Prostate gland (tissue), 2 donors: ENCODE results near the gene IER3IP1. TPM values are rescaled to one million over a fixed set of nuclear protein-coding genes. Genes with fewer than 3 reads are reported as not detected.

Experiments
- DNase-seq: peaks from one replicate; pipeline ENCODE4 v3.0.0-alpha.2; 2019; ENCODE audit warnings: low spot score
- H3K27ac ChIP-seq, 2 donors: fragments of 200-600 bp; sonication (generic); 2 replicates each; pipeline ENCODE4 v1.5.1; 2017 to 2019
- H3K27me3 ChIP-seq: fragments of 200-600 bp; sonication (generic); replicated peaks from 2 replicates; pipeline ENCODE4 v1.5.1; 2019; ENCODE audit not compliant: insufficient read depth
- H3K36me3 ChIP-seq, 2 donors: fragments of 200-600 bp; sonication (generic); 1 replicate in 1 of 2; 2 replicates in 1 of 2; pipeline versions ENCODE4 v1.5.1 to v1.8.1; 2017 to 2019
- H3K4me1 ChIP-seq: fragments of 200-600 bp; sonication (generic); replicated peaks from 2 replicates; pipeline ENCODE4 v1.5.1; 2019
- H3K4me3 ChIP-seq, 2 donors: fragments of 200-600 bp; sonication (generic); 2 replicates each; pipeline ENCODE4 v1.5.1; 2017 to 2019
- H3K9me3 ChIP-seq: fragments of 200-600 bp; sonication (generic); 2 replicates; pipeline ENCODE4 v1.5.1; 2017
- CTCF ChIP-seq, 4 experiments: fragments of 200-600 bp in 2 of 4; fragments of 450-650 bp in 2 of 4; sonication (generic) in 2 of 4; IDR thresholded peaks; 1 replicate in 3 of 4; 2 replicates in 1 of 4; pipeline ENCODE4 v1.5.1; 2016 to 2019; ENCODE audit warnings: antibody characterized with exemption in 4 of 4, mild to moderate bottlenecking in 2 of 4, moderate library complexity in 2 of 4
- POLR2A ChIP-seq: fragments of 450-650 bp; IDR thresholded peaks from one replicate; pipeline ENCODE4 v1.6.1; 2016; ENCODE audit warnings: antibody characterized with exemption, mild to moderate bottlenecking
- POLR2AphosphoS5 ChIP-seq: sonication (generic); formaldehyde crosslinking; IDR thresholded peaks from one replicate; pipeline ENCODE4 v1.6.1; 2017; ENCODE audit warnings: antibody characterized with exemption
- WGBS: methylation state at CpG from one replicate; pipeline ENCODE4 v1.1.5; 2018; 5-methylcytosine and 5-hydroxymethylcytosine counted together
- intact Hi-C: fragments of 100-400 bp; cut with DNase I; formaldehyde crosslinking; loops from one replicate; pipeline ENCODE4 v1.14.2; 2022
- small RNA-seq, 2 donors: library from RNA; depleted of rRNA; stranded (forward); fragments of <200 nt; gene quantifications; one replicate each; pipeline ENCODE3, GENCODE V24; 2016
- total RNA-seq, 2 donors: library from RNA; depleted of rRNA; stranded (reverse); fragments of >200 nt; gene quantifications; one replicate each; pipeline ENCODE4 v1.1.0, GENCODE V29; 2016

Gene IER3IP1
- total RNA-seq, 2 donors from 2014 or later, result 8.4 to 15.8 TPM

GRCh38 chr18:47108998-47109405 is 67.2 kb downstream of the IER3IP1 start:
- Histone ChIP-seq H3K4me3 (no peak overlapping the region), H3K36me3 (peaks cover 0 to 4% of the 10 kb centered on the region in 2 donors), H3K9me3 (no peaks in the 10 kb centered on the region), H3K4me1 (no peaks in the 10 kb centered on the region), H3K27ac (no peak overlapping the region), H3K27me3 (no peaks in the 10 kb centered on the region)
- TF ChIP-seq POLR2AphosphoS5 (no peak), POLR2A (no peak), CTCF (IDR thresholded peaks at IDR 0.05) (no peak)
- DNase-seq, result no peak
- intact Hi-C loops, result no loop called here
- WGBS, result 90% methylated on average over 7 of the region's 7 CpGs

GRCh38 chr18:47108373-47108772 is 67.8 kb downstream of the IER3IP1 start:
- H3K4me1 ChIP-seq, result no peaks in the 10 kb centered on the region
- intact Hi-C loops, result no loop called here
- H3K4me3 ChIP-seq, result no peak overlapping the region
- H3K27me3 ChIP-seq, result no peaks in the 10 kb centered on the region
- no peak overlapping the region for H3K27ac ChIP-seq
- no peaks in the 10 kb centered on the region for H3K9me3 ChIP-seq
- peaks cover 0 to 4% of the 10 kb centered on the region in 2 donors for H3K36me3 ChIP-seq
- no peak for DNase-seq
- 87% methylated on average over 3 of the region's 3 CpGs for WGBS
- TF ChIP-seq POLR2AphosphoS5, result no peak
- TF ChIP-seq CTCF (IDR thresholded peaks at IDR 0.05), result no peak
- TF ChIP-seq POLR2A, result no peak

Small RNA genes within 50 kb of the gene (small RNA-seq; reads per million reads assigned to genes)
- gene AC012254.4, result 0 reads per million in 2 donors

Other genes starting within 250 kb of the IER3IP1 start
- under 1 TPM in 1 of 2 donors, not detected in 1; 0.28 TPM for gene ELOA2, start 140.7 kb downstream of the IER3IP1 start, total RNA-seq
- gene HDHD2, start 25.9 kb downstream of the IER3IP1 start, total RNA-seq, result 10 to 100 TPM; 37.3 to 56.3 TPM
- 1 to 10 TPM in 1 of 2 donors, not detected in 1; 1.1 TPM for gene SKOR2, start 75.3 kb upstream of the IER3IP1 start, total RNA-seq